ENCODE results near the gene ITPR2. TPM values are rescaled to one million over a fixed set of nuclear protein-coding genes. Genes with fewer than 3 reads are reported as not detected.

The ITPR2 gene
- total and polyA plus RNA-seq, 2 of the 13 experiments (the other 11 are each of a cell fraction or from before 2014, with no cell fraction given) = 31.9 to 81.9 TPM

- TF ChIP-seq WIZ (CRISPR knock-in tag; IDR thresholded peaks at IDR 0.05) = no peak
- no peak for TF ChIP-seq MAX (IDR thresholded peaks at IDR 0.05)
Measured at GRCh38 chr12:26537126-26537525, 295.9 kb downstream of the ITPR2 start (continued).

GRCh38 chr12:26535826-26536225 is 297.2 kb downstream of the ITPR2 start:
- H4K20me1 ChIP-seq (ENCODE audit: insufficient read depth, low read length) = no peaks in the 10 kb centered on the region
- POLR2A ChIA-PET = no interaction called here
- H3K27ac ChIP-seq (ENCODE audit: extremely low read length, insufficient read depth, low read length) = no peak overlapping the region
- CTCF ChIA-PET (ENCODE audit: low intra/inter-chr PET ratio, low total read pairs) = no interaction called here
- no peak overlapping the region for H3K4me3 ChIP-seq (replicated peaks in 1 of 3; ENCODE audit: insufficient read depth in 1 of 3, low read depth in 2 of 3, low read length in 3 of 3)
- FAIRE-seq (no peak), ATAC-seq (no peak), DNase-seq (ENCODE audit: low spot score) (no peak)
- intact Hi-C loops (cut with micrococcal nuclease; ENCODE audit: unreplicated experiment) = no loop called here
- H3K4me1 ChIP-seq (ENCODE audit: insufficient read depth, low read length) = peaks cover 16% of the 10 kb centered on the region
- no peaks in the 10 kb centered on the region for H3K9me3 ChIP-seq (ENCODE audit: low read length)
- no peak overlapping the region for H3K4me2 ChIP-seq (ENCODE audit: low read depth, low read length)
- WGBS (ENCODE audit: low lambda C conversion rate) = 91% methylated on average over 4 of the region's 4 CpGs
- no TSS peak for BruUV-seq (replicated peaks)
- H3K27me3 ChIP-seq (ENCODE audit: control insufficient read depth in 1 of 2, insufficient read depth in 2 of 2, low read length in 2 of 2) = no peaks in the 10 kb centered on the region
- in situ Hi-C loops (cut with HindIII; ENCODE audit: extremely low pct_ligation_motif_present, low pct_unique_long_range_greater_than_20kb) = no loop called here
- no peak overlapping the region for H2AFZ ChIP-seq (ENCODE audit: low read length)
- peaks cover 14 to 32% of the 10 kb centered on the region in 2 experiments; a peak in 4 of 5 replicates for H3K36me3 ChIP-seq (replicated peaks in 1 of 2; ENCODE audit: control insufficient read depth in 1 of 2, insufficient read depth in 2 of 2, low read length in 2 of 2)
- H3K9ac ChIP-seq (ENCODE audit: insufficient read depth, low read depth, low read length) = no peak overlapping the region
- H3K79me2 ChIP-seq (ENCODE audit: insufficient read depth, low read length) = no peaks in the 10 kb centered on the region
- TF ChIP-seq NR2C2 (CRISPR knock-in tag; IDR thresholded peaks at IDR 0.05; ENCODE audit: borderline replicate concordance) = no peak
- TF ChIP-seq HNRNPL (IDR thresholded peaks at IDR 0.05; ENCODE audit: low read depth, low read length) = no peak
- no peak for TF ChIP-seq ADNP (CRISPR knock-in tag; IDR thresholded peaks at IDR 0.05)
- no peak for TF ChIP-seq ZIK1 (CRISPR knock-in tag; IDR thresholded peaks at IDR 0.05; ENCODE audit: borderline replicate concordance, low read depth)
- TF ChIP-seq EHMT2 (IDR thresholded peaks at IDR 0.05; ENCODE audit: borderline replicate concordance, low read depth, low read length) = no peak
- TF ChIP-seq ZFY (CRISPR knock-in tag; IDR thresholded peaks at IDR 0.05) = no peak
- no peak for TF ChIP-seq ATF2 (CRISPR knock-in tag; IDR thresholded peaks at IDR 0.05)
- TF ChIP-seq ZNF512B (CRISPR knock-in tag; IDR thresholded peaks at IDR 0.05; ENCODE audit: borderline replicate concordance) = no peak
